Measurements from ENCODE around the gene DTX1.
A peak's percentile ranks its signal among the peaks of the same experiment; 100 is the strongest.

DTX1 gene

DNA sequence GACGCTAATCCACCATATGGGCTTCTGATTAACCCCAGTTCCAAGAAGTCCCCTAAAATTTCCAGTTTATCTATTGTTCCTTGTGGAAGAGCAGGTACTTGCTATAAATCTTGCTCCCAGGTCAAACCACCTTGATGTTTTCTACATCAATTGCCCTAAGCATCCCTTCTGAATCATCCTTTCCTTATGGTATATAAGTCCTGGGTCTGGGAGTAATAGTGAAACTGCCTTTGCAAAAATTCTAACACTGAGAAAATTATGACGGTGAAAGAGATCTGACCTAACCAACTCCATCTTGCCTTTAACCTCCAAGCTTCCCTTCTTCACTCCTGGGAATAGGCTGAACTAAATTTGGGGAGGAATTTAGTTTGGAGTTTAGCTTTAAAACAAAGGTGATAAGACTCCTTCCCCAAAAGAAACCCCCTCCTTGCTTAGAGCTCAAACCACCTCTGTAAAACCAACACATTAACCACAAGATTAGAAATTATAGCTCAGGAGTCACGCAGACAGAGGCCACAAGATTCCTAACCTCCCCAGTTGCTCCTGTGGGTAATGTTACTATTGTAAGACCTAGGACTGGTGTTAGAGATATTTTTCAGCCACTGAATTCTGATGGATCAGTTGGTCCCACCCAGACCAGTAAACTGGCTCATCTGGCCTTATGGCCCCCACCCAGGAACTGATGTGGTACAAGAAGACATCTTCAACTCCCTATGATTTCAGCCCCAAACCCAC lies 33.8 kb upstream of the DTX1 start:
- no peak for DNase-seq (ENCODE audit: extremely low spot score)
- CTCF ChIA-PET: no interaction called here
- POLR2A ChIA-PET: no interaction called here
- TF ChIP-seq, protein P1, sequence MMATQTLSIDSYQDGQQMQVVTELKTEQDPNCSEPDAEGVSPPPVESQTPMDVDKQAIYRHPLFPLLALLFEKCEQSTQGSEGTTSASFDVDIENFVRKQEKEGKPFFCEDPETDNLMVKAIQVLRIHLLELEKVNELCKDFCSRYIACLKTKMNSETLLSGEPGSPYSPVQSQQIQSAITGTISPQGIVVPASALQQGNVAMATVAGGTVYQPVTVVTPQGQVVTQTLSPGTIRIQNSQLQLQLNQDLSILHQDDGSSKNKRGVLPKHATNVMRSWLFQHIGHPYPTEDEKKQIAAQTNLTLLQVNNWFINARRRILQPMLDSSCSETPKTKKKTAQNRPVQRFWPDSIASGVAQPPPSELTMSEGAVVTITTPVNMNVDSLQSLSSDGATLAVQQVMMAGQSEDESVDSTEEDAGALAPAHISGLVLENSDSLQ (IDR thresholded peaks at IDR 0.05): no peak
- no peak for TF ChIP-seq BHLHE40 (IDR thresholded peaks at IDR 0.05; ENCODE audit: borderline replicate concordance)
- no peak for TF ChIP-seq L3MBTL2 (conservative IDR thresholded peaks at IDR 0.05)
- TF ChIP-seq ELF4 (IDR thresholded peaks at IDR 0.05): no peak
- TF ChIP-seq NFRKB (IDR thresholded peaks at IDR 0.05): no peak
- no peak for TF ChIP-seq LEF1 (IDR thresholded peaks at IDR 0.05; ENCODE audit: borderline replicate concordance)
- no peak for TF ChIP-seq FOXK2 (IDR thresholded peaks at IDR 0.05)
- TF ChIP-seq ZNF384 (IDR thresholded peaks at IDR 0.05): no peak
- TF ChIP-seq SP1 (IDR thresholded peaks at IDR 0.05): no peak

DNA sequence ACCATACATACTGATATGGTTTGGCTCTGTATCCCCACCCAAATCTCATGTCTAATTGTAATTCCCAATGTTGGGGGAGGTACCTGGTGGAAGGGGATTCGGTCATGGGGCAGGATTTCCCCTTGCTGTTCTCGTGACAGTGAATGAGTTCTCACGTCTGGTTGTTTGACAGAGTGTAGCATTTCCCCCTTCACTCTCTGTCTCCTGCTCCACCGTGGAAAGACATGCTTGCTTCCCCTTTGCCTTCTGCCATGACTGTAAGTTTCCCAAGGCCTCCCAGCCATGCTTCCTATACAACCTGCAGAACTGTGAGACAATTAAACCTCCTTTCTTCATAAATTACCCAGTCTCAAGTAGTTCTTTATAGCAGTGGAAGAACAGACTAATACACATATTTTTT lies 28.8 kb upstream of the DTX1 start:
- ChIA-PET POLR2A (no interaction called here), CTCF (no interaction called here)
- TF ChIP-seq FOXA1 (IDR thresholded peaks at IDR 0.05): no peak
- DNase-seq (ENCODE audit: extremely low spot score): no peak

DNA sequence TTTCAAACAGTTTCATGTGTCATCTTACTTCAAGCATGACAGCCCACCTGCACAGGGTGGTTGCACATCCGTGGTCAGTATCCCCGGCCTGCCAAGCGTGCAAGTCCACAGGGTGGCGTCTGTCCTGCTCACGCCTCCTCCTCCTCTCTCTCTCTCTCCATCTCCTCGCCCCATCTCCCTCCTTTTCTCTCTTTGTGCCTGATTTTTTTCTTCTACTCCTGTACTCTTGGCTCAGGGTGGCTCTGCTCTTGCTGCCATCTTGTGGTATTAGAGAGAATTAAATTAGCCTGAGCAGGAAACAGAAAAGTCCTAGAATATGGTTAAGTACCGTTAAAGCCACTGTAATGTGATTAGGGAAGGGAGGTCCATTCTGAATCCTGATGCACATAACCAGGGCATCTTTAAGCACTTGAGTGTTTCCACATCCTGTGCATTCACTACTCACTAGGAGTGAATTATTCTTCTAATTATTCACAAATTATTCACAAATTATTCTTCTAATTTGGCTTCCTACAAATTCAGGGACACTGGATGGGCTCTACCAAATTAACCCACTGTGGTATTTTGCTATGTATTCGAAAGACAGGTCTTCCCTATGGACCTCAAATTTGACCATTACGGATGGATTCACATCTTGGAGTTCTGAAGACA lies 25.5 kb upstream of the DTX1 start:
- TF ChIP-seq ZNF384 (IDR thresholded peaks at IDR 0.05) (peak; percentile 49; the same call in 1 of the 2 replicates), SP1 (IDR thresholded peaks at IDR 0.05) (no peak)
- peak; percentile 48 for DNase-seq (ENCODE audit: extremely low spot score)
- CTCF ChIA-PET: interaction anchor here (2.5 kb wide), 1 partner anchor 38 kb away, joined by 6 read pairs; no protein-coding TSS in a partner anchor
- POLR2A ChIA-PET: no interaction called here

DNA sequence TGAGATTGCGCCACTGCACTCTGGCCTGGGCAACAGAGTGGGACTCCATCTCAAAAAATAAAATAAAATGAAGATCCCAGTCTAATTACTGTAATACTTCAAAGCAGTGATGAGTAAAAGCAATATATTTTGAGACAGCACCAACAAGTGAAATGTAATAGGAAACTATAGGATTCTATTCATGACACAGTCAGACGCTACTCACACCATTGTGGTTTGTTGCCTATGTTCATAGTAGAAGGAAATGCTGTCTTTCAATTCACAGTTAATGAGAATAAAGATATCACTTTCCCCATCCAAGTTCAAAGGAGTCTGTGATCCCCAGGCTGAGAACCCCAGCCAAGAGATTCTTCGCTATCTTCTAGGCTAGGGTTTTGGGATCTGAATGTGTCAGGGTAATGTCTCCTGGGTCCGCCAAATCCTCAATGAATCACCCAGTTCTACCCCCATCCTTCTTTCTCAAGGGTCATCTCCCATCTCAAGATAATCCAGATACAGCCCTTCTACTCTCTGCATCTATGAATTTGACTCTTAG lies 16.6 kb upstream of the DTX1 start:
- ChIA-PET POLR2A (no interaction called here), CTCF (interaction anchor here (1.1 kb wide), 1 partner anchor 47 kb away, joined by 3 read pairs; no protein-coding TSS in a partner anchor)
- TF ChIP-seq FOXK2 (IDR thresholded peaks at IDR 0.05) (no peak), FOXM1 (IDR thresholded peaks at IDR 0.05; ENCODE audit: borderline replicate concordance) (no peak), SUZ12 (IDR thresholded peaks at IDR 0.05) (no peak), ARNT (IDR thresholded peaks at IDR 0.05) (no peak), CTBP1 (IDR thresholded peaks at IDR 0.05; ENCODE audit: borderline replicate concordance) (no peak), ELF4 (IDR thresholded peaks at IDR 0.05) (no peak), HDGF (IDR thresholded peaks at IDR 0.05; ENCODE audit: borderline replicate concordance) (no peak), LEF1 (IDR thresholded peaks at IDR 0.05; ENCODE audit: borderline replicate concordance) (no peak), BHLHE40 (IDR thresholded peaks at IDR 0.05; ENCODE audit: borderline replicate concordance) (no peak), ZNF384 (IDR thresholded peaks at IDR 0.05) (no peak), FOXA1 (IDR thresholded peaks at IDR 0.05) (no peak), SP1 (IDR thresholded peaks at IDR 0.05) (no peak), TARDBP (IDR thresholded peaks at IDR 0.05) (no peak), NFRKB (IDR thresholded peaks at IDR 0.05) (no peak), L3MBTL2 (conservative IDR thresholded peaks at IDR 0.05) (no peak)
- TF ChIP-seq, protein P1 (IDR thresholded peaks at IDR 0.05): no peak
- no peak for DNase-seq (ENCODE audit: extremely low spot score)

GRCh38 chr12:113040722-113041171 lies 15.8 kb upstream of the DTX1 start:
- CTCF ChIA-PET: interaction anchor here (1.1 kb wide), 1 partner anchor 48 kb away, joined by 3 read pairs; no protein-coding TSS in a partner anchor
- DNase-seq (ENCODE audit: extremely low spot score): no peak
- TF ChIP-seq HDGF (IDR thresholded peaks at IDR 0.05; ENCODE audit: borderline replicate concordance) (no peak), SUZ12 (IDR thresholded peaks at IDR 0.05) (no peak), L3MBTL2 (conservative IDR thresholded peaks at IDR 0.05) (no peak), NFRKB (IDR thresholded peaks at IDR 0.05) (no peak)
- POLR2A ChIA-PET: no interaction called here

DNA sequence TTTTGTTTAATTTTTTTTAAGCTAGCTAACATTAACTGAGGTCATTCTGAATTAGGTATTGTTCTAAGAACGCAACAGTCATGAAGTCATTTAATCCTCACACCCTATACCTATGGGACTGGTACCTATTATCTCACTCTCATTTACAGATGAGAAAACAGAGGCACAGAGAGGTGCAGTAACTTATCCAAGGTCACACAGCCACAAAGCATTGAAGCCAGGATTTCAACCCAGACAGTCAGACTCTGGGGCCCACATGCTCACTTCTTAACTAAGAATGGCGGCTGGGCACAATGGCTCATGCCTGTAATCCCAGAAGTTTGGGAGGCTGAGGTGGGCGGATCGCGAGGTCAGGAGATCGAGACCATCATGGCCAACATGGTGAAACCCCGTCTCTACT lies 15.0 kb upstream of the DTX1 start:
- ChIA-PET POLR2A (no interaction called here), CTCF (no interaction called here)
- TF ChIP-seq L3MBTL2 (conservative IDR thresholded peaks at IDR 0.05): no peak
- no peak for TF ChIP-seq HDGF (IDR thresholded peaks at IDR 0.05; ENCODE audit: borderline replicate concordance)
- TF ChIP-seq NFRKB (IDR thresholded peaks at IDR 0.05): no peak
- TF ChIP-seq ARNT (IDR thresholded peaks at IDR 0.05): no peak
- no peak for TF ChIP-seq SUZ12 (IDR thresholded peaks at IDR 0.05)
- TF ChIP-seq FOXM1 (IDR thresholded peaks at IDR 0.05; ENCODE audit: borderline replicate concordance): no peak
- no peak for TF ChIP-seq SP1 (IDR thresholded peaks at IDR 0.05)
- TF ChIP-seq, protein P1 (IDR thresholded peaks at IDR 0.05): no peak
- no peak for TF ChIP-seq TARDBP (IDR thresholded peaks at IDR 0.05)
- no peak for DNase-seq (ENCODE audit: extremely low spot score)

DNA sequence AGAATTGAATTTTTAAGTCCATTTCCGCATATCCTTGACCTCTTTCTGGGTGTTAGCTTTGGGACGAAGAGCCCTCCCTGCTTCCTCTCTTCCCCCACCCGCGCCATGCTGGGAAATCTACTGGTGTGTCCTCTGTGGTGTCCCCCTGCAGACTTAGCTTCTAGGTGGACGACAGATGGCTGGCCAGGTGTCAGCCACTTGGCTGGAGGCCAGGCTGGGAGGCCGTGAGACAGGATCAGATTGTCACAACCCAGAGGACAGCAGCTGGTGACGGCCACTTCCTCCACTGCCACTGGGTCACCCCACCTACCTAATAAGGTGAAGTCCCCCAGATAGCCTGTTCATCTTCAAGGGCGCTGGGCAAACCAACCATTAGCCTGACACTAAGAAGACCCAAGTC lies 13.3 kb upstream of the DTX1 start:
- ChIA-PET CTCF (no interaction called here), POLR2A (no interaction called here)
- DNase-seq (ENCODE audit: extremely low spot score): no peak
- TF ChIP-seq FOXA1 (IDR thresholded peaks at IDR 0.05) (no peak), LEF1 (IDR thresholded peaks at IDR 0.05; ENCODE audit: borderline replicate concordance) (no peak)
